Measurements from ENCODE around the gene SH3RF3.

DNA sequence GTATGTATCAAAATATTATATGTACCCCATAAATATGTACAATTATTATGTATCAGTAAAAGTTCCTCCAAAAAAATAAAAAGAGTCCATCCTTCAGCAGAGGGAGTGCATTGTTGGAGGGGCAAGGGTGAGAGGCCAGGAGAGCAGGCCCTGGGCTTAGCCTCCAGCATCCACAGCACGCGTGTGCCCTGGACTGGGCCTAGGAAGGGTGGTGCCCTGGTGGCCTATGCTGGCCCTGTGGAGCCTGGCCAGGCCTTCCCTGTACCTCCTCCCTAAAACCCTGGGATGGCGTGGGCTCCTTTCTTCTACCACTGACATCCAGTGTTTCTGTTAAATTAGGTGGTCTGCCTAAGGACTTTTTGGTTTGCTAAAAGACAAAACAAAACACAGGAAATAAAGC, 93.4 kb downstream of the SH3RF3 start:
- TF ChIP-seq, protein P1, sequence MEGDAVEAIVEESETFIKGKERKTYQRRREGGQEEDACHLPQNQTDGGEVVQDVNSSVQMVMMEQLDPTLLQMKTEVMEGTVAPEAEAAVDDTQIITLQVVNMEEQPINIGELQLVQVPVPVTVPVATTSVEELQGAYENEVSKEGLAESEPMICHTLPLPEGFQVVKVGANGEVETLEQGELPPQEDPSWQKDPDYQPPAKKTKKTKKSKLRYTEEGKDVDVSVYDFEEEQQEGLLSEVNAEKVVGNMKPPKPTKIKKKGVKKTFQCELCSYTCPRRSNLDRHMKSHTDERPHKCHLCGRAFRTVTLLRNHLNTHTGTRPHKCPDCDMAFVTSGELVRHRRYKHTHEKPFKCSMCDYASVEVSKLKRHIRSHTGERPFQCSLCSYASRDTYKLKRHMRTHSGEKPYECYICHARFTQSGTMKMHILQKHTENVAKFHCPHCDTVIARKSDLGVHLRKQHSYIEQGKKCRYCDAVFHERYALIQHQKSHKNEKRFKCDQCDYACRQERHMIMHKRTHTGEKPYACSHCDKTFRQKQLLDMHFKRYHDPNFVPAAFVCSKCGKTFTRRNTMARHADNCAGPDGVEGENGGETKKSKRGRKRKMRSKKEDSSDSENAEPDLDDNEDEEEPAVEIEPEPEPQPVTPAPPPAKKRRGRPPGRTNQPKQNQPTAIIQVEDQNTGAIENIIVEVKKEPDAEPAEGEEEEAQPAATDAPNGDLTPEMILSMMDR (IDR thresholded peaks at IDR 0.05), result no peak
- TF ChIP-seq POLR2AphosphoS5 (IDR thresholded peaks at IDR 0.05), result no peak

All from upper lobe of left lung (tissue), 4 donors.